COLO668 (cell line): ENCODE data around the gene ASS1.

Experiments
- DNase-seq: peaks from one replicate; lab custom pipeline; 2025; ENCODE audit not compliant: unreplicated experiment; lab: John Stamatoyannopoulos, UW

ASS1 gene

DNA sequence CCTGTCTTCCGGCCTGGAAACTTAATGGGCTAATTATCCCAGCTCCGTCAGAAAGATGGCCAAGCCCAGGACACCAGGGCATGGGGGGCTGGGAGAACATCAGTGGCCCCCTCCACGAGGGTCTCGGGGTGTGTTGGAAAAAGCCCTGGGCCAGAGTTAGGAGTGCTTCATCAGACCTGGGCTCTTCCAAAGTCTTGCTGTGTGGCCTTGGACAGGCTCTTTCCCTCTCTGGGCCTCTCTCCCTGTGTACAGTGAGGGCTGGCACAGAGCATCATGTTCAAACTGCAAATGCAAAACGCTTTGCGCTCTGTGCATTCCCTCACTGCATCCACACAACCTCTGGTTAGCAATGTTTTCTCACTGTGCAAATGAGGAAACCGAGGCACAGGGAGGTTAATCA, 48.3 kb downstream of the ASS1 start:
- DNase-seq: no peak

DNA sequence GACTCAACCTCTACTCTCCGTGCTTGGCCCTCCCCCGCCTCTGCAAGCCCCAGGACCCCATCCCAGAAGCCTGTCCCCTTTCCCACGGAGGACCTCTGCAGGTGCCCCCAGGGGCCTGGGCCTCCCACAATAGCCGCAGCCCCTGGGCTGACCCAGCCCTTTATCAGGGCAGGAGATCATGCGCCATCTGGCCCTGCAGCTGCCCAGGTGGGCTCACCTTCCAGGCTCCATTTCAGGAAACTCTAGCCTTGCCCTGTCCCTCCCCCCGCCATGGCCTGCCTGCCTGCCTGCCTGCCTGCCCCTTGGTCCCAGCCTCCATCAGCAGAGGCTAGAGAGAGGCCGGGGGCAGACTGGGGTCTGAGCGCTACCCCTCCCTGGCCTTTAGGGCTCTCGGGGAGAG, 48.7 kb downstream of the ASS1 start:
- DNase-seq: no peak

DNA sequence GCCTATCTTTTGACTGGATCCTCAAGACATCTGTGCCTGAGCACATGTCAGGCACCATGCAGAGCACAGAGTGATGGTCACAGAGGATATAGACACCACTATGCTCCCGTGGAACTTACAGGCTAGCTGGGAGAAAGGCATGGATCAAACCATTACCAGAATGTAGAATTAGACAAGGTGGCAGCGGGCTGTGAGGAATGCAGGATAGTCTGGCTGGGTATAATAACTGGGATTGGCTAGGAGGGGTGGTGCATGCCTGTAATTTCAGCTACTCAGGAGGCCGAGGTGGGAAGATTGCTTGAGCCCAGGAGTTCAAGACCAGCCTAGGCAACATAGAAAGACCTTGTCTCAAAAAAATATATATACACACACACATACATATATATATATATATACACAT, 50.3 kb downstream of the ASS1 start:
- DNase-seq: no peak

DNA sequence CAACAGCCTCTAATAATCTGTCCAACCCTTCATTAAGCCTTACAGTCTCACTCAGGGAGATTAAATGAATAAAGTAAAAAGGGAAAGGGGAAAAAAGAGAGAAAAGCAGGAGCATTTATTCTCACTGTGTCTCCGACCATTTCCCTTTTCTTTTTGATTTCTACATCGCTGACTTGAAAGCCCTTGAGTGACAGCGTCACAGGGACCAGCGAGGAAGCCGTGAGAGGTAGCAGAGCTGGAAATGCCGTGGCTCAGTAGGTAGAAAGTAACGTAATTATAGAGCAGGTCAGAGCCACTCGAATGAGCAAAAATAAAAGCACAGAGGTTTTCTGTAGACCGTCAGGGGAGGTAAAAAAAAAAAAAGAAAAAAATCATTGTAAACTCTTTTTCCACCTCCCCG, 52.4 kb downstream of the ASS1 start:
- DNase-seq: no peak

DNA sequence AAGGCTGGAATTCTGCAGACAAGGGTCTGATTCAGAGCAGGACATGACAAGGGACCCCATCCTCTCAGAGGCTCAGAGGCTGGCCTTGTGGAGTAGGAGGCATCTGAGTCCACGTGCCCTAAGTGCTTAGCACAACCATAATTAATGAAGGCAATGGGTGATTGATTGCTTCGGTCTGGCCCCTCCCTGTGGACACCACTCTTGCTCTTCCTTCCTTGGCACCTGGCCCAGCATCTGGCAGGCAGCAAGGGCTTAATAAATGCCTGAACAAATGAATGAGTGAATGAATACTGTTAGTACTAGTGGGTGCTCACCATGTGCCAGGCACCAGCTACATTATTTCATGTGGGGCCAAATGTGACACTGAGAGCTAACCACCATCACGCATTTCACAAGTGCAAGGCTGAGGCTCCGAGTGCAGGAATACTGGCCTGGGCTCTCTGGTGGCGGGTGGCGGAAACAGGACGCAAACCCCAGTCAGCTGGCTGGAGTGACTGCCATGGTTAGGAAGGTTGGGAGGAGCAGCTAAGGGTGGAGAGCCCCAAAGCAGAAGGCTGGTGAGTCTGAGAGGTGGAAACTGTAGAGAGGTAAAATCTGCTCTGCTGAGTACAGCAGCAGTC, 53.6 kb downstream of the ASS1 start:
- peak; percentile 7 for DNase-seq

DNA sequence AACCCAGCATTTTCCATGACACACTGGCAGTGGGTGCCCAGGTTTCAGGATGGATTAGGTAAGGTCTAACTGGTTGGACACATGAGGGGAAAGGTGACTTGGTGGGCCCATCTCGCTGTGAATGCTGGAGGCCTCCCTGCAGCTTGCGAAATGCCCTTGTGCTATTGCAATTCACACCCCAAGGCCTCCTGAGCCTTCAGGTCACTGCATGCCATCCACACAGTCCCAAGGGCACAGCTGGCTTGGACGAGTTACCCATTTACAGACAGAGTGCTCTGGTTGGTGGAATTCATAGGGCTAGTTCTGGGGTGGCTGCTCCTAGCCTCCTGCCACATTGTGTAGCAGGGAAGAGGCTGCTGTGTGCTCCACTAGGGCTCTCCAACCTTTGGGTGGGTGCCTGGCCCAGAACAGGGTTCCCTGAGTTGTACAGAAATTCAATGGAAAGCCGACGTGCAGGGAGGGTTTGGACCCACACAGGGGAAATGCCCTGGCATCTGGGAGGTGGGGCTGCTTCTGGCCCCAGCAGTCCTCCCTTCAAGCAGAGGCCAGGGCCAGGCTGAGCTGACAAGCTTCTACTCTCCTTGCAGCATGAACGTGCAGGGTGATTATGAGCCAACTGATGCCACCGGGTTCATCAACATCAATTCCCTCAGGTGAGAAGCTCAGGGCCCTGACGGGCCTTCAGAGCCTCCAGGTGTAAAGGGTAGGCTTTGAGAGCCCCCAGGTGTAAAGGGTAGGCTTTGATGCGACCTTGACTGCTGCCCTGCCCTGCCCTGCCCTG, 54.3 kb downstream of the ASS1 start:
- no peak for DNase-seq

DNA sequence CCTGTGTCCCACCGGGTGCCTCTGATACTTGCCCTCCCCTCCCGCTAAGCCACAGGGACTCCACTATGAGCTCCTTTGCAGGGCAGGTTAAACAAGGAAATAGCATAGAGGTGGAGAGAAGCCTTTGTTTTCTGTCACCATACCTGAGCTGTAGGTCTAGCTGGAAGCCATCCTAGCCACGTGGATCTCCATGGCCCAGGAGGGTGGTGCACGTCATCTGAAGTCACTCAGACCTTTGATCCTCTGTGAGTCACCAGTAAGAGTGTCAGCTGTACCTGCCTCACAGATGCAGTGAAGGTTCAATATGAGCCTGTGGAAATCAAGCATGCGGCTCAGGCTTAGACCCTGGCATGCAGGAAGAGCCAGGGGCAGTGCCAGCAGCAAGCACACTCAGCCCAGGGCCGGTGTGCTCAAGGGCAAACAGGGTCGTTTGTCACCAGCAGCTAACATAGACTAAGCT, 55.1 kb downstream of the ASS1 start:
- DNase-seq: peak; percentile 32

DNA sequence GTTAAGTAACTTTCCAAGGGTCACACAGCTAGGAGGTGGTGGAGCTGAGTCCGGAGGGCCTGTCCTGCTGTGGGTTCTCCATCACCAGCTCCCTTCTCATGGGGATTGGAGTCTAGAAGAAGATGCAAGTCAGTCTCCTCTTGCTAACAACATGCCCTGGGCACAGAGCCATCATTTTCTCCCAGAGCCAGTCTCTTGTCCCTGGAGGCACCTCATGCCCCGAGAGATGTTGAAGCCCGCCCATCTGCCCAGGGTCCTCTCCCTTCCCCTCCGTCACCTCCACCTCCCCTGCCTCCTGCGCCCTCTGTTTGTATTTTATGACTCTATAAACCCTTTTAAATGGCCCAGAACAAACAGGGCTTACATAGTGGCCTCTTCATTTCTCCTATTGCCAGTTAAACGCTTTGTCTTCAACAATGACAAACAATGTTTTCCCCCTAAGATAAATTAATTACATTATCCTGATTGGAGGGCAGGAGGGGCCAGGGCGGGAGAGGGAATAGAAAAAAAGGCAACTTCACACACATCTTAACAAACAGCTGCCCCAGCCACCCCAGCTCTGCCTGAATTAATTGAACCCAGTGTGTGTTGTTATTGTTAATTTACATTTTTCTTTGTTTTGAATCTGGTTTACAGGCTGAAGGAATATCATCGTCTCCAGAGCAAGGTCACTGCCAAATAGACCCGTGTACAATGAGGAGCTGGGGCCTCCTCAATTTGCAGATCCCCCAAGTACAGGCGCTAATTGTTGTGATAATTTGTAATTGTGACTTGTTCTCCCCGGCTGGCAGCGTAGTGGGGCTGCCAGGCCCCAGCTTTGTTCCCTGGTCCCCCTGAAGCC, 55.8 kb downstream of the ASS1 start:
- no peak for DNase-seq

DNA sequence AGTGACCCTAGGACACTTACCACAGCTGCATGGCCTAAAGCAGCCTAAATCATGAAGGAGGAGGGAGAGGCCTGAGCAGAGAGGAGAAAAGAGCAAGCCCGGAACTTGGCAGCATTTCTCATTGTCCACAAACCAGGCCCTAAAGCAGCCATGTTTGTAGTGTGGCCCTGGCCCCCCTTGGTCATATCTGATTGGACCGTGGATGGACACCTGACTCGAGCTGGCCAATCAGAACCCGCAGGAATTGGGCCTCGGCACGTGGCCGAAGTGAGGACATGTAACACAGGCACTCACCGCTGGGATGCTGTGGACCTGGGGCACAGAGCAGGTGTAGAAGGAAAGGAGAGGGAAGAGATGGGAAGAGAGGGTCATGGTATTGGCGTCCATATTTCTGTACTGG, 56.9 kb downstream of the ASS1 start:
- DNase-seq: no peak

DNA sequence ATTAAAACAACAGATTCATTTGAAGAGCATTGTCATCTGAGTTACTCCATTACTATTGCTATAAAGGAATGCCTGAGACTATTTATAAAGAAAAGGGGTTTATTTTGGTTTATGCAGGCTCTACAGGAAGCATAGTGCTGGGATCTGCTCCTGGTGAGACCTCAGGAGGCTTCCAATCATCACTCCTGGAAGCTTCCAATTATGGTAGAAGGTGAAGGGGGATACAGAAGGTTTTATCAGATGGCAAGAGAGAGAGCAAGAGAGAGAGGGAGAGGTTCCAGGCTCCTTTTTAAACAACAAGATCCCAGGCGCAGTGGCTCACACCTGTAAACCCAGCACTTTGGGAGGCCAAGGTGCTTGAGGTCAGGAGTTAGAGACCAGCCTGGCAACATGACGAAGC, 63.5 kb downstream of the ASS1 start:
- no peak for DNase-seq

DNA sequence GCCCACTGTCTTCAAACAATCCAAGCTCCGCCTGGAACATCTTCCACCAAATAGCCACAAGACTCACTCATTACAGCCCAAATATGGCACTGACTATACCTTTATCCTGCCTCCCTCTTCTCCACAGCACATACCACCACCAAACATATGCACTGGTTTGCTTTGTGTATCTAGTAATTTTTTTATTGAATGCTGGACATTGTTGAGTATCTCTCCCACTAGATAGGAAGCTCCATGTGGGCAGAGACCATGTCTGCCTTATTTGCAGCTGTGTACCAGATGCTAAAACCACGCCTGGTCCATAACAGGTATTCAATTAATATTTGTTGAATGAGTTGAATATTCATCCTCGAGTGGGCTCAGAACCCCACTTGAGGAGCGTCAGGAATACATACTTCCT, 67.4 kb downstream of the ASS1 start:
- DNase-seq: no peak

DNA sequence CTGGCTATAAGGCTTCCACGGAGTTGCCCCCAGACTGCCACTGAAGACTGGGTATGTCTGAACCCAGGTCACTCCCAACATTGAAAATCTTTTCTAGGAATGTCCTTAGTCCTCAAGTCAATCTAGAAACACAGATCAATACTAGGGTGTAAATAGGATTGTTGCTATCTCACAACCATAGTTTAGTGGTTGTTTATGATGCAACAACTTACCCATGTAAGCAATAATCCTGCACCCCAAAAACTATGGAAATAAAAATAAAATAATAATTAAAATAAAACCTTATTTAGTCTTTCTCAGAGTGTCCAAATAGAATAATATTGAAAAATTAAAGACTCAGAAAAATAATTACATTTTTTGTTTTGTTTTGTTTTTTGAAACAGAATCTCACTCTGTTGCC, 68.3 kb downstream of the ASS1 start:
- DNase-seq: no peak

DNA sequence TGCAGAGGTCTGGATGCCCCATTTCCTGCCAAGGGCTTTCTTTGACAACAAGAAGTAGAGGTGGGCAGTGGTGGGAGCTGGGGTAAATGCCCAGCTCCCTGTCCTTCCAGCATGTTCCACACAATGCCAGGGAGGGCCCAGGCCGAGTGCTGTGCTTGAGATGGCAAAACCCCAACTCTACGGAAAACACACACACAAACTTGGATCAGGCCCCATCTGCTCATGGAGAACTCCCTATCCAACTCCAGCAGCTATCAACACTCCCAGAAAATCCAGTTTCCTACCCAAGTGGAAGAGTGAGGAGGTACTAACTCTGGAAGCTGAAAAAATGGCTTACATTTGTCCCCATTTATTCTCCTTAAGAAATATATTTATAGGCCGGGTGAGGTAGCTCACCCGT, 73.5 kb downstream of the ASS1 start:
- no peak for DNase-seq

DNA sequence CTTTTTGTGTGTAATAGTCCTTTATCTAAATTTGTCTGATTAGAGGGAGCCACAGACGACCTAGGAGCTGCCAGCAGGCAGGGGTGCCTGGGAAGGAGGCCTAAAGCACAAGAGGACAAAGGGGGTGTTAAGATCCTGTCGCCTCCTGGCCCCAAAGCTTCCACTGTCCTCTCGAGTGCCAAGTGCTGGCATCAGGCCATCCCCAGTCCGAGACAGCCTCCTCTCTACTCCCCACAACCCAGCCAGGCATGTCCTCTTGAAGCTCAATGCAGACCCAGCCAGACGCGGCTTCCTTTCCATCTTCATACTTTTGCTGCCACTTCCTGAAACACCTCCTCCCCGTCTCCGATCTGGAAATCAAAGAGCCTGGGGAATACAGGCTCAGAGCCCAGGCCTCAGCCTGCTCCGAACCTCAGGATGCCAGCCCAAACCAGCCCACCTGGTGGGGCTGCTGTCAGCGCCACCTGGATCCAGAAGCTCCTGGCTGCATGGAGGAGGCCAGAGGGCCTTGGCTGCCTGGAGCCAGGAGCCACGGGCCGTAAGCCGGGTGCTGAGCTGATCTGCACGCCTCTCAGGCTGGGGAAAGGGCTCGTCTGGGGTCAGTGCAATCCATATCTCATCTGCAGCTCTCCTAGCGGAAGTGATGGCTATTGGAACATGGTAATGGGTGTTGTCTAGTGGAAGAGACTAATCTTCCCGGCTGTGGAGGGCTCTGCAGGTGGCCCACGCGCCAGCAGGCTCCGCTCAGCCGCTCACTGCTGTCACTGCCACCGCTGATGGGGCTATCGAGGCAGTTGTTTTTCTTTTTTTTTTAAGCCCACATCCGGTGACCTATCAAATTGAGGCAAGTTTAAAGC, 74.4 kb downstream of the ASS1 start:
- no peak for DNase-seq

DNA sequence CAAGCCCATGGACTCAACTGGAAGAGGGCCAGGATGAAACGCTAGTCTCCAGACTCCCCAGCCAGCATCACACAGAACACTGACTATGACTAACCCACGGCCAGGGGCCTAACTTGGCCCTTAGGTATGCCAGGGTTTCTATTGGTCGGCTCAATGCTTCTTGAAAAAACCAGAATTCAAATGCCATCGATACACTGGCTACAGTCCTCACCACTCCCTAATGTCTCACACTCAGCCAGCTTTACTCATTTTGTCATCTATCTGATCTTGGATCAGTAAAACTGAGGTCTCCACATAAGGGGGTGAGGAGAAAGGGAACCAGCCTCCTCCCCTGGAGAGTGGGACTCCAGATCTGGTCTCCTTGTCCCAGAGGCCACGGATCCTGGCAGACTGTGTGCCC, 75.2 kb downstream of the ASS1 start:
- DNase-seq: no peak

DNA sequence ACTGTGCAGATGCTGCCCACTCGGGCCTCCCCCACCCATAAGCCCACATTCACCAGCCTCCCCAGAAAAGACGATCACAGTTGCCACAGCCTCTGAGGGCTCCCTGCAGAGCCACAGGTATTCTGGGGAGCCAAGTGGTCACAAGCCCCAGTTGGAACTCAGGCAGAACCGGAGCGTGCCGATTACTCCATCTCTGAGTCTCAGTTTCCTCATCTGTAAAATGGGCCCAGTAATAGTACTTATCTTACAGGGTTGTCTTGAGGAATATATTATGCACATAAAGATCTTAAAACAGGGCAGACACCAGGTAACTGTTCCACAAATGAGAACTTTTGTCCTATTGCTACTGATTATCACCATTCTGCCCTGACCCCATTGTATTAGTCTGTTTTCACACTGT, 77.0 kb downstream of the ASS1 start:
- DNase-seq: no peak

DNA sequence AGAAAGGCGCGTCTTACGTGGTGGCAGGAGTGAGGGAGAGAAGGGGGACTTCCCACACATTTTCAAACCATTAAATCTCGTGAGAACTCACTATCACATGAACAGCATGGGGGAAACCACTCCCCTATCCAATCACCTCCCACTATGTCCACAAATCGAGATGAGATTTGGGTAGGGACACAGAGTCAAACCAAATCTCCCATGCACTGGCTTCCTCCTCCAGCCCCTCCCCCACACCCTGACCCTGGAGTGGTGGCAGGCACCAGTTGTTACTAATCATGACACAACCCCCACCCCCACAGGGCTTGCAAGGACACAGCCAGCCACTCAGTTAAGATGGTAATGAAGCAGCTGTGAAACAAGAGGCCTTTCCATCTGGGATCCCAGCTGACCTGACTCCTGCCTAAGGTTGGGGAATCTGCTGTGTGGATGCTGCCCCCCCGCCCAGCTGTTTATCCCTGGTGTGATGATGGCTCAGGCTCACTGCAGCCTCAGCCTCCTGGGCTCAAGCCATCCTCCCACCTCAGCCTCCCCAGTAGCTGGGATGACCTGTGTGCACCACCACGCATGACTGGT, 77.6 kb downstream of the ASS1 start:
- no peak for DNase-seq

DNA sequence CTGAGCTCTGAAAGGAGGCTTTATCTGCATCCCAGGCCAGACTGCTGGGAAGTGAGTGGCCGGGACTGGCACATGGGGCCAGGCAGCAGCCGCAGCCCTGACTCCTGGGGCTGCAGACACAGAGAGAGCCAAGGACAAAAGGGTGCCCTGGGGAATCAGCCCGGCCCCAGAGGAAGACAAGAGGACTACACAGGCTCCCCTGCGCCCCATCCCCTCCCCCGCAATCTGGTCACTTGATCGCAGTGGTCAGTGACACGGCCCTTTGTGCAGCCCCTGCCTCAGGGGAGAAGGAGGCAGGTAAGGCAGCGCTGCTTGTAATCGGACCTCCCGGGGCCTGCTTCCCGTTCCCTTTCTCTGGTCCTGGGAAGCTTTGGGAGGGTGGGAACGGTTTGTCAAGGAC, 79.2 kb downstream of the ASS1 start:
- DNase-seq: no peak

DNA sequence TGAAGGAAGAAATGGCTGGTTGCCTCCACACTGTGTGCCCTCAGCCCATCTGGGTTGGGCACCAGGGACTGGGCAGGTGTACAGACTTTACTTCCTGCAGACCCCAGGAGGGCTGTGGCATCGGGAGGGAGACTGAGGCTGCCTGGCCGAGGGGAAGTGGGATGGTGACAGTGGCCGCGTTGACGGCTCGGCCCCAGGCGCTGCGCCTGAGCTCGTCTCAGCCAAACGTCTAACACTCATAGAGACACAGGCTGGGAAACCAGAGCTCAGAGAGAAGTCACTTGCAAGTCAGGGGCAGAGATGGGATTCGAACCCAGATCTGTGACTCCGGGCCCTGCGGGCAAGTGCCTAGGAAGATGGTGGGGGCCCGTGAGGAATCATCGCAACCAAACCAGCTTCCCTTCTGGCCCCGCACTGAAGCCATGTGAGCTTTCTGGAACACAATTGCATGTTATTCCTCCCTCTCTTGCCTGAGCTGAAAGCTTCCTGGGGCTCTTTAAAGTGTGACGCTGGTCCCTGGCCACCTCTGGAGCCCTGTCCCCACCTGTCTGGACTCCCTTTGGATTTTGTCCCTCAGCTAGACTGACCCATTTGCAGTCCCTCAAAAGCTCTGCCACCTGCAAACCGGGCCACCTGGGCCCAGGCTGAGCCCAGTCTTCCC, 81.6 kb downstream of the ASS1 start:
- no peak for DNase-seq
